ENCODE data around the gene LIN54.

The LIN54 gene

GRCh38 chr4:82901183-82901718 is 109.4 kb downstream of the LIN54 start:
- TF ChIP-seq CTCF (IDR thresholded peaks at IDR 0.05; ENCODE audit: extremely low read depth, insufficient read depth, missing control alignments), result no peak
- no peak for DNase-seq (ENCODE audit: low spot score)
- in situ Hi-C loops (cut with MboI; ENCODE audit: low pct_unique_long_range_greater_than_20kb, low sequenced_read_pairs, unreplicated experiment), result no loop called here

- in situ Hi-C loops (cut with MboI; ENCODE audit: low pct_unique_long_range_greater_than_20kb, low sequenced_read_pairs, unreplicated experiment), result no loop called here
- peak; percentile 93 for DNase-seq (ENCODE audit: low spot score)
- no peak for TF ChIP-seq CTCF (IDR thresholded peaks at IDR 0.05; ENCODE audit: extremely low read depth, insufficient read depth, missing control alignments)
These were observed 110.0 kb downstream of the LIN54 start, which contains the start of gene THAP9 for GRCh38 chr4:82900411-82901182. THAP9 (plus strand) TSS chr4:82900735; CDS start chr4:82900803, 68 bp downstream.

GRCh38 chr4:82900066-82900410 is 110.6 kb downstream of the LIN54 start:
- peak; percentile 28 for DNase-seq (ENCODE audit: low spot score)
- TF ChIP-seq CTCF (IDR thresholded peaks at IDR 0.05; ENCODE audit: extremely low read depth, insufficient read depth, missing control alignments), result no peak
- in situ Hi-C loops (cut with MboI; ENCODE audit: low pct_unique_long_range_greater_than_20kb, low sequenced_read_pairs, unreplicated experiment), result no loop called here

- DNase-seq (ENCODE audit: low spot score), result no peak
- in situ Hi-C loops (cut with MboI; ENCODE audit: low pct_unique_long_range_greater_than_20kb, low sequenced_read_pairs, unreplicated experiment), result loop anchor here (25.0 kb wide), 1 partner anchor 363 kb away; no protein-coding TSS in a partner anchor
- no peak for TF ChIP-seq CTCF (IDR thresholded peaks at IDR 0.05; ENCODE audit: extremely low read depth, insufficient read depth, missing control alignments)
These were observed 111.1 kb downstream of the LIN54 start for GRCh38 chr4:82899374-82900065.

GRCh38 chr4:82898322-82899243 is 112.0 kb downstream of the LIN54 start:
- no peak for DNase-seq (ENCODE audit: low spot score)
- in situ Hi-C loops (cut with MboI; ENCODE audit: low pct_unique_long_range_greater_than_20kb, low sequenced_read_pairs, unreplicated experiment), result loop anchor here (25.0 kb wide), 1 partner anchor 364 kb away; no protein-coding TSS in a partner anchor
- TF ChIP-seq CTCF (IDR thresholded peaks at IDR 0.05; ENCODE audit: extremely low read depth, insufficient read depth, missing control alignments), result peak; percentile 52

- no peak for DNase-seq (ENCODE audit: low spot score)
- TF ChIP-seq CTCF (IDR thresholded peaks at IDR 0.05; ENCODE audit: extremely low read depth, insufficient read depth, missing control alignments), result no peak
- in situ Hi-C loops (cut with MboI; ENCODE audit: low pct_unique_long_range_greater_than_20kb, low sequenced_read_pairs, unreplicated experiment), result loop anchor here (25.0 kb wide), 1 partner anchor 366 kb away; no protein-coding TSS in a partner anchor
These were observed 113.9 kb downstream of the LIN54 start for GRCh38 chr4:82896755-82897154.

All from GM13977 (cell line).